ENCODE results near the gene PAGR1. TPM values are rescaled to one million over a fixed set of nuclear protein-coding genes. Genes with fewer than 3 reads are reported as not detected.

Gene PAGR1
- total and polyA plus RNA-seq, 2 of the 8 experiments (the other 6 are each of a cell fraction or from before 2014, with no cell fraction given): 35.4 to 56.4 TPM

DNA sequence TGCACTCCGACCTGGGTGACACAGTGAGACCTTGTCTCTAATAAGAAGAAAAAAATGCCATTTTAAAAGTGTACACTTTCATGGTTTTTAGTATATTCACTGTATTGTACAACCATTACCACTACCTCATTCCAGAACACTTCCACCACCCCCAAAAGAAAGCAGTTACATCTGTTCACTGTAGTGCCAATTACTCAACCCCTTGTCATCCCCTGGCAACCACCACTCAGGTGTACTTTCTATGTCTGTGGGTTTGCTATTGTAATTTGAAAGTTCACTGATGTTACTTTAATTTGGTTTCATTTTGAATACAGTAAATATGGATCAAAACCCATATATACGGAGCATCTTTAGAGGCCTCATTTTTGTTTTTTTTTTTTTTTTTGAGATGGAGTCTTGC is 31.8 kb upstream of the PAGR1 start:
- Histone ChIP-seq H2BK15ac (ENCODE audit: low read length) (no peak overlapping the region), H3K4me1 (replicated peaks in 1 of 4; ENCODE audit: control insufficient read depth in 3 of 4, insufficient read depth in 4 of 4, low read length in 3 of 4) (peaks cover 0 to 8% (median 2%) of the 10 kb centered on the region in 4 experiments; a peak in 4 of 7 replicates), H3K27me3 (replicated peaks in 1 of 4; ENCODE audit: control insufficient read depth in 3 of 4, extremely low read depth in 1 of 4, insufficient read depth in 3 of 4, low read length in 3 of 4) (peaks cover 0 to 2% (median 0%) of the 10 kb centered on the region in 4 experiments; a peak in 2 of 7 replicates), H3K23ac (ENCODE audit: insufficient read length) (no peak overlapping the region), H4K5ac (ENCODE audit: insufficient read length, low read depth, low read length) (no peak overlapping the region), H2BK20ac (ENCODE audit: low read length) (no peak overlapping the region), H3K79me2 (ENCODE audit: control insufficient read depth in 1 of 2, insufficient read depth in 2 of 2, low read length in 2 of 2) (no peaks in the 10 kb centered on the region), H3K23me2 (ENCODE audit: low read depth, low read length) (peaks cover 3% of the 10 kb centered on the region), H2BK120ac (replicated peaks; ENCODE audit: low read depth, low read length) (no peak overlapping the region), H4K91ac (replicated peaks; ENCODE audit: insufficient read length, low read length) (no peak overlapping the region), H3K18ac (ENCODE audit: extremely low read depth, low read length) (no peak overlapping the region), H3K14ac (ENCODE audit: insufficient read length) (no peak overlapping the region), H3K79me1 (ENCODE audit: low read depth, low read length) (no peaks in the 10 kb centered on the region), H3K4ac (replicated peaks; ENCODE audit: insufficient read length, low read depth, low read length) (no peak overlapping the region), H4K20me1 (replicated peaks in 1 of 2; ENCODE audit: control insufficient read depth in 1 of 2, insufficient read depth in 2 of 2, low read length in 2 of 2) (no peaks in the 10 kb centered on the region), H3K4me2 (ENCODE audit: insufficient read depth in 1 of 2, low read depth in 2 of 2, low read length in 2 of 2) (no peak overlapping the region; a peak in 1 of 4 replicates), H2AFZ (ENCODE audit: low read length) (no peak overlapping the region), H2BK12ac (ENCODE audit: low read depth, low read length) (no peak overlapping the region), H3K4me3 (ENCODE audit: extremely low read depth in 1 of 4, insufficient read depth in 2 of 4, low read depth in 3 of 4, low read length in 4 of 4) (no peak overlapping the region), H3K9ac (replicated peaks in 1 of 4; ENCODE audit: extremely low read depth in 1 of 4, low read depth in 3 of 4, low read length in 3 of 4) (no peak overlapping the region), H3K36me3 (ENCODE audit: control insufficient read depth in 2 of 4, insufficient read depth in 4 of 4, low read length in 3 of 4) (no peaks in the 10 kb centered on the region), H3K9me3 (ENCODE audit: insufficient read depth in 2 of 2, low read depth in 1 of 2, low read length in 1 of 2) (no peaks in the 10 kb centered on the region), H2BK5ac (ENCODE audit: low read depth, low read length) (no peak overlapping the region), H3K27ac (ENCODE audit: low read depth, low read length) (no peak overlapping the region), H4K8ac (ENCODE audit: extremely low read depth, insufficient read depth, low read length) (no peak overlapping the region), H2AK5ac (ENCODE audit: low read depth, low read length) (no peak overlapping the region), H3K56ac (replicated peaks; ENCODE audit: insufficient read length, low read depth, low read length) (no peak overlapping the region)
- ChIA-PET CTCF (ENCODE audit: partially characterized antibody) (interaction anchor here (0.7 to 4.3 kb wide), 21 partner anchors 10 to 256 kb away, joined by 3 to 29 read pairs (median 5); no protein-coding TSS in a partner anchor), POLR2A (ENCODE audit: partially characterized antibody) (interaction anchor here (1.3 to 2.5 kb wide), 8 partner anchors 10 to 74 kb away, joined by 4 to 9 read pairs (median 5); partner anchors contain the start of gene C16orf54)
- 88% methylated on average over 2 of the region's 2 CpGs; no CpG with 5 or more reads in 1 of the 2 experiments for WGBS, 2 experiments (ENCODE audit: extremely low coverage in 1 of 2, insufficient coverage in 1 of 2, insufficient read length in 1 of 2, insufficient replicate concordance in 2 of 2, low coverage in 1 of 2, low lambda C conversion rate in 2 of 2, missing lambda C conversion rate in 1 of 2)
- TF ChIP-seq EZH2 (IDR thresholded peaks at IDR 0.05; ENCODE audit: low read depth, low read length, severe bottlenecking): no peak
- TF ChIP-seq CBX8 (IDR thresholded peaks at IDR 0.05; ENCODE audit: borderline replicate concordance, low read depth, low read length): no peak
- no peak for TF ChIP-seq RXRA (IDR thresholded peaks at IDR 0.05; ENCODE audit: insufficient read depth, low read depth, low read length)
- TF ChIP-seq, protein P1, sequence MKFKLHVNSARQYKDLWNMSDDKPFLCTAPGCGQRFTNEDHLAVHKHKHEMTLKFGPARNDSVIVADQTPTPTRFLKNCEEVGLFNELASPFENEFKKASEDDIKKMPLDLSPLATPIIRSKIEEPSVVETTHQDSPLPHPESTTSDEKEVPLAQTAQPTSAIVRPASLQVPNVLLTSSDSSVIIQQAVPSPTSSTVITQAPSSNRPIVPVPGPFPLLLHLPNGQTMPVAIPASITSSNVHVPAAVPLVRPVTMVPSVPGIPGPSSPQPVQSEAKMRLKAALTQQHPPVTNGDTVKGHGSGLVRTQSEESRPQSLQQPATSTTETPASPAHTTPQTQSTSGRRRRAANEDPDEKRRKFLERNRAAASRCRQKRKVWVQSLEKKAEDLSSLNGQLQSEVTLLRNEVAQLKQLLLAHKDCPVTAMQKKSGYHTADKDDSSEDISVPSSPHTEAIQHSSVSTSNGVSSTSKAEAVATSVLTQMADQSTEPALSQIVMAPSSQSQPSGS (IDR thresholded peaks at IDR 0.05; ENCODE audit: low read length): no peak
- no peak for TF ChIP-seq CTBP2 (IDR thresholded peaks at IDR 0.05; ENCODE audit: borderline replicate concordance, insufficient read depth, insufficient read length, low read length)
- TF ChIP-seq SRF (IDR thresholded peaks at IDR 0.05; ENCODE audit: low read depth, low read length): no peak
- TF ChIP-seq HDAC2 (IDR thresholded peaks at IDR 0.05; ENCODE audit: borderline replicate concordance in 1 of 2, low read depth in 2 of 2, low read length in 2 of 2): no peak
- DNase-seq (ENCODE audit: low read depth in 1 of 2, low spot score in 2 of 2): no peak
- FAIRE-seq: no peak
